ENCODE measurements around the gene ZNF407. TPM values are rescaled to one million over a fixed set of nuclear protein-coding genes. Genes with fewer than 3 reads are reported as not detected.

The ZNF407 gene
- total RNA-seq, 1 donor from 2014 or later, result 14.2 TPM

GRCh38 chr18:74831571-74832250 lies 234.0 kb downstream of the ZNF407 start:
- Mint-ChIP-seq H3K36me3 (ENCODE audit: unreplicated experiment) (peaks cover 2% of the 10 kb centered on the region), H3K4me1 (ENCODE audit: unreplicated experiment) (peaks cover 12% of the 10 kb centered on the region), H3K4me3 (ENCODE audit: unreplicated experiment) (no peak overlapping the region), H3K9me3 (ENCODE audit: unreplicated experiment) (no peaks in the 10 kb centered on the region), H3K27ac (ENCODE audit: unreplicated experiment) (no peak overlapping the region), H3K27me3 (ENCODE audit: unreplicated experiment) (no peaks in the 10 kb centered on the region)
- no peak for DNase-seq (ENCODE audit: extremely low spot score, unreplicated experiment)
- TF ChIP-seq CTCF (IDR thresholded peaks at IDR 0.05), result no peak

- Mint-ChIP-seq H3K4me3 (ENCODE audit: unreplicated experiment) (no peak overlapping the region), H3K36me3 (ENCODE audit: unreplicated experiment) (peaks cover 2% of the 10 kb centered on the region), H3K27ac (ENCODE audit: unreplicated experiment) (no peak overlapping the region), H3K4me1 (ENCODE audit: unreplicated experiment) (peaks cover 14% of the 10 kb centered on the region), H3K27me3 (ENCODE audit: unreplicated experiment) (no peaks in the 10 kb centered on the region), H3K9me3 (ENCODE audit: unreplicated experiment) (no peaks in the 10 kb centered on the region)
- DNase-seq (ENCODE audit: extremely low spot score, unreplicated experiment), result no peak
- no peak for TF ChIP-seq CTCF (IDR thresholded peaks at IDR 0.05)
Measured at GRCh38 chr18:74832381-74832780, 234.7 kb downstream of the ZNF407 start.

- no peaks in the 10 kb centered on the region for H3K27me3 Mint-ChIP-seq (ENCODE audit: unreplicated experiment)
- H3K27ac Mint-ChIP-seq (ENCODE audit: unreplicated experiment), result no peak overlapping the region
- peaks cover 2% of the 10 kb centered on the region for H3K36me3 Mint-ChIP-seq (ENCODE audit: unreplicated experiment)
Measured at GRCh38 chr18:74832999-74833398, 235.3 kb downstream of the ZNF407 start.

GRCh38 chr18:74834424-74835309 lies 237.0 kb downstream of the ZNF407 start:
- H3K27ac Mint-ChIP-seq (ENCODE audit: unreplicated experiment), result no peak overlapping the region
- no peaks in the 10 kb centered on the region for H3K9me3 Mint-ChIP-seq (ENCODE audit: unreplicated experiment)
- TF ChIP-seq CTCF (IDR thresholded peaks at IDR 0.05), result no peak
- no peak overlapping the region for H3K4me3 Mint-ChIP-seq (ENCODE audit: unreplicated experiment)
- peaks cover 14% of the 10 kb centered on the region for H3K4me1 Mint-ChIP-seq (ENCODE audit: unreplicated experiment)
- H3K36me3 Mint-ChIP-seq (ENCODE audit: unreplicated experiment), result peaks cover 2% of the 10 kb centered on the region
- no peak for DNase-seq (ENCODE audit: extremely low spot score, unreplicated experiment)
- no peaks in the 10 kb centered on the region for H3K27me3 Mint-ChIP-seq (ENCODE audit: unreplicated experiment)

More at GRCh38 chr18:74832999-74833398, 235.3 kb downstream of the ZNF407 start:
- H3K4me3 Mint-ChIP-seq (ENCODE audit: unreplicated experiment), result no peak overlapping the region
- H3K4me1 Mint-ChIP-seq (ENCODE audit: unreplicated experiment), result peaks cover 14% of the 10 kb centered on the region
- DNase-seq (ENCODE audit: extremely low spot score, unreplicated experiment), result no peak
- no peak for TF ChIP-seq CTCF (IDR thresholded peaks at IDR 0.05)
- H3K9me3 Mint-ChIP-seq (ENCODE audit: unreplicated experiment), result no peaks in the 10 kb centered on the region
